ENCODE results near the gene SECISBP2.

GRCh38 chr9:89386797-89387196, 68.5 kb downstream of the SECISBP2 start:
- TF ChIP-seq CTCF (IDR thresholded peaks at IDR 0.05; ENCODE audit: low read depth, low read length), result no peak
- no peak for TF ChIP-seq POLR2A (IDR thresholded peaks at IDR 0.05; ENCODE audit: extremely low read depth, insufficient read length)

Data from NB4 (cell line).